Activated T-cell treated with anti-CD3 and anti-CD28 coated beads, Interleukin-2, amount 50 U/mL, for 72 hours (primary cell): ENCODE data around the gene GABBR2. TPM values are rescaled to one million over a fixed set of nuclear protein-coding genes. Genes with fewer than 3 reads are reported as not detected.

ENCODE experiments used
- ATAC-seq, 2 donors: fragments of 150-1000 bp; cut with Tn5 transposase; replicated peaks in 1 of 2; 2 replicates each; pipeline ENCODE4 v1.10.0; 2021; ENCODE audit warnings: moderate library complexity in 2 of 2, mild to moderate bottlenecking in 1 of 2
- DNase-seq, 2 donors: peaks; one replicate each; pipeline ENCODE4 v3.0.0; 2021 to 2022; ENCODE audit warnings: mixed read lengths in 1 of 2
- H3K27ac Mint-ChIP-seq: one replicate; pipeline ENCODE4 v1.8.0; 2022; ENCODE audit warnings: mild to moderate bottlenecking, moderate library complexity, mixed read lengths
- H3K27me3 Mint-ChIP-seq: one replicate; pipeline ENCODE4 v1.8.0; 2022; ENCODE audit warnings: low read depth, mixed read lengths
- H3K36me3 Mint-ChIP-seq, 2 donors: one replicate each; pipeline ENCODE4 v1.8.0; 2022; ENCODE audit warnings: mixed read lengths in 2 of 2, mild to moderate bottlenecking in 1 of 2; ENCODE audit not compliant: insufficient read depth in 2 of 2
- H3K4me1 Mint-ChIP-seq: one replicate; pipeline ENCODE4 v1.8.0; 2022; ENCODE audit warnings: low read depth, mixed read lengths
- H3K4me3 Mint-ChIP-seq, 2 donors: one replicate each; pipeline ENCODE4 v1.8.0; 2022; ENCODE audit warnings: mild to moderate bottlenecking in 2 of 2, mixed read lengths in 2 of 2, moderate library complexity in 2 of 2
- H3K9me3 Mint-ChIP-seq, 2 donors: one replicate each; pipeline ENCODE4 v1.8.0; 2022; ENCODE audit warnings: mixed read lengths in 2 of 2
- total RNA-seq, 2 donors: library from RNA; stranded (reverse); gene quantifications; one replicate each; pipeline ENCODE4 v1.2.3, GENCODE V29; 2022

The GABBR2 gene
- total RNA-seq, 2 donors from 2014 or later = not detected

- peaks cover 11% of the 10 kb centered on the region for H3K4me1 Mint-ChIP-seq
- DNase-seq = no peak
- H3K36me3 Mint-ChIP-seq = no peaks in the 10 kb centered on the region
- H3K27ac Mint-ChIP-seq = no peak overlapping the region
- no peak for ATAC-seq
- H3K4me3 Mint-ChIP-seq = no peak overlapping the region
- H3K9me3 Mint-ChIP-seq = no peaks in the 10 kb centered on the region
- H3K27me3 Mint-ChIP-seq = peaks cover 21% of the 10 kb centered on the region
Measured at GRCh38 chr9:98570663-98571440, 137.9 kb downstream of the GABBR2 start.

- Mint-ChIP-seq H3K4me1 (peaks cover 3% of the 10 kb centered on the region), H3K27me3 (peaks cover 21% of the 10 kb centered on the region), H3K27ac (no peak overlapping the region), H3K9me3 (no peaks in the 10 kb centered on the region), H3K4me3 (no peak overlapping the region), H3K36me3 (no peaks in the 10 kb centered on the region)
- no peak for DNase-seq
- ATAC-seq = no peak
Measured at GRCh38 chr9:98570055-98570454, 138.7 kb downstream of the GABBR2 start.

- peaks cover 21% of the 10 kb centered on the region for H3K27me3 Mint-ChIP-seq
- H3K4me1 Mint-ChIP-seq = no peaks in the 10 kb centered on the region
- H3K4me3 Mint-ChIP-seq = no peak overlapping the region
- H3K36me3 Mint-ChIP-seq = no peaks in the 10 kb centered on the region
- no peak for ATAC-seq
- H3K27ac Mint-ChIP-seq = no peak overlapping the region
- H3K9me3 Mint-ChIP-seq = no peaks in the 10 kb centered on the region
- DNase-seq = no peak
Measured at GRCh38 chr9:98569491-98569890, 139.2 kb downstream of the GABBR2 start.

GRCh38 chr9:98568909-98569469, 139.7 kb downstream of the GABBR2 start:
- Mint-ChIP-seq H3K4me1 (no peaks in the 10 kb centered on the region), H3K36me3 (no peaks in the 10 kb centered on the region), H3K9me3 (no peaks in the 10 kb centered on the region), H3K27ac (no peak overlapping the region), H3K27me3 (peaks cover 21% of the 10 kb centered on the region), H3K4me3 (no peak overlapping the region)
- DNase-seq = no peak
- no peak for ATAC-seq

- Mint-ChIP-seq H3K9me3 (no peaks in the 10 kb centered on the region), H3K4me3 (no peak overlapping the region), H3K36me3 (no peaks in the 10 kb centered on the region), H3K27ac (no peak overlapping the region), H3K4me1 (no peaks in the 10 kb centered on the region), H3K27me3 (peaks cover 21% of the 10 kb centered on the region)
- ATAC-seq (no peak), DNase-seq (no peak)
Measured at GRCh38 chr9:98568234-98568908, 140.4 kb downstream of the GABBR2 start.

GRCh38 chr9:98567540-98568233, 141.0 kb downstream of the GABBR2 start:
- Mint-ChIP-seq H3K27ac (no peak overlapping the region), H3K4me1 (no peaks in the 10 kb centered on the region), H3K4me3 (no peak overlapping the region), H3K27me3 (peaks cover 16% of the 10 kb centered on the region), H3K9me3 (no peaks in the 10 kb centered on the region), H3K36me3 (no peaks in the 10 kb centered on the region)
- DNase-seq (no peak), ATAC-seq (no peak)

- Mint-ChIP-seq H3K27me3 (peaks cover 8% of the 10 kb centered on the region), H3K4me3 (no peak overlapping the region), H3K27ac (no peak overlapping the region), H3K9me3 (no peaks in the 10 kb centered on the region), H3K36me3 (no peaks in the 10 kb centered on the region), H3K4me1 (no peaks in the 10 kb centered on the region)
- DNase-seq = no peak
- no peak for ATAC-seq
Measured at GRCh38 chr9:98565152-98566135, 143.3 kb downstream of the GABBR2 start.

GRCh38 chr9:98564714-98565113, 144.0 kb downstream of the GABBR2 start:
- Mint-ChIP-seq H3K36me3 (no peaks in the 10 kb centered on the region), H3K4me3 (no peak overlapping the region), H3K9me3 (no peaks in the 10 kb centered on the region)

GRCh38 chr9:98563988-98564387, 144.7 kb downstream of the GABBR2 start:
- Mint-ChIP-seq H3K27ac (no peak overlapping the region), H3K4me1 (no peaks in the 10 kb centered on the region), H3K36me3 (no peaks in the 10 kb centered on the region), H3K9me3 (no peaks in the 10 kb centered on the region), H3K4me3 (no peak overlapping the region), H3K27me3 (peaks cover 8% of the 10 kb centered on the region)
- no peak for DNase-seq
- no peak for ATAC-seq

More at GRCh38 chr9:98564714-98565113, 144.0 kb downstream of the GABBR2 start:
- peaks cover 8% of the 10 kb centered on the region for H3K27me3 Mint-ChIP-seq
- H3K27ac Mint-ChIP-seq = no peak overlapping the region
- DNase-seq = no peak
- no peak for ATAC-seq
- no peaks in the 10 kb centered on the region for H3K4me1 Mint-ChIP-seq

GRCh38 chr9:98563212-98563907, 145.4 kb downstream of the GABBR2 start:
- no peak overlapping the region for H3K4me3 Mint-ChIP-seq
- ATAC-seq = no peak
- H3K9me3 Mint-ChIP-seq = no peaks in the 10 kb centered on the region
- no peaks in the 10 kb centered on the region for H3K36me3 Mint-ChIP-seq
- no peaks in the 10 kb centered on the region for H3K4me1 Mint-ChIP-seq
- no peak overlapping the region for H3K27ac Mint-ChIP-seq
- DNase-seq = no peak
- peaks cover 8% of the 10 kb centered on the region for H3K27me3 Mint-ChIP-seq

- no peaks in the 10 kb centered on the region for H3K9me3 Mint-ChIP-seq
- ATAC-seq (no peak), DNase-seq (no peak)
Measured at GRCh38 chr9:98559561-98559960, 149.2 kb downstream of the GABBR2 start.

GRCh38 chr9:98558575-98558974, 150.2 kb downstream of the GABBR2 start:
- Mint-ChIP-seq H3K9me3 (no peaks in the 10 kb centered on the region), H3K36me3 (no peaks in the 10 kb centered on the region), H3K27ac (no peak overlapping the region), H3K4me1 (no peaks in the 10 kb centered on the region), H3K27me3 (peaks cover 15% of the 10 kb centered on the region), H3K4me3 (no peak overlapping the region)
- ATAC-seq = peak in 1 of 2 donors; percentile 19
- no peak for DNase-seq

More at GRCh38 chr9:98559561-98559960, 149.2 kb downstream of the GABBR2 start:
- peaks cover 8% of the 10 kb centered on the region for H3K27me3 Mint-ChIP-seq
- H3K4me1 Mint-ChIP-seq = no peaks in the 10 kb centered on the region
- no peaks in the 10 kb centered on the region for H3K36me3 Mint-ChIP-seq
- no peak overlapping the region for H3K27ac Mint-ChIP-seq
- H3K4me3 Mint-ChIP-seq = no peak overlapping the region
